DOHH2 (cell line): ENCODE data around the gene MBOAT7.

Source experiments
- H3F3A ChIP-seq: fragments of 200-600 bp; sonication (generic), shearing (Covaris generic); 2 replicates; pipeline ENCODE4 v1.6.0; 2016; ENCODE audit warnings: antibody characterized with exemption, mild to moderate bottlenecking; ENCODE audit not compliant: control insufficient read depth, insufficient read depth
- H3K27ac ChIP-seq: fragments of 200-600 bp; sonication (generic); 2 replicates; pipeline ENCODE4 v1.5.1; 2014; ENCODE audit warnings: low read depth, mild to moderate bottlenecking, low read length, moderate library complexity
- H3K27me3 ChIP-seq: fragments of 200-600 bp; sonication (generic); 2 replicates; pipeline ENCODE4 v1.6.1; 2014; ENCODE audit warnings: mild to moderate bottlenecking, low read length, mixed read lengths; ENCODE audit not compliant: control insufficient read depth
- H3K36me3 ChIP-seq: fragments of 200-600 bp; sonication (generic); 2 replicates; pipeline ENCODE4 v1.6.1; 2014; ENCODE audit warnings: mild to moderate bottlenecking, low read length, moderate library complexity, mixed read lengths; ENCODE audit not compliant: control insufficient read depth
- H3K4me1 ChIP-seq: fragments of 200-600 bp; sonication (generic); 2 replicates; pipeline ENCODE4 v1.6.1; 2014; ENCODE audit warnings: mild to moderate bottlenecking, low read length, mixed read lengths; ENCODE audit not compliant: control insufficient read depth
- H3K4me2 ChIP-seq: fragments of 200-600 bp; sonication (generic); 2 replicates; pipeline ENCODE4 v1.6.0; 2014; ENCODE audit warnings: mild to moderate bottlenecking, low read length, moderate library complexity
- H3K4me3 ChIP-seq: fragments of 200-600 bp; sonication (generic); 2 replicates; pipeline ENCODE4 v1.5.1; 2014; ENCODE audit warnings: mild to moderate bottlenecking, low read length, mixed read lengths
- H3K79me2 ChIP-seq: fragments of 200-600 bp; sonication (generic); 2 replicates; pipeline ENCODE4 v1.6.1; 2014; ENCODE audit warnings: mild to moderate bottlenecking, low read length, mixed read lengths; ENCODE audit not compliant: control insufficient read depth
- H3K9me2 ChIP-seq: fragments of 200-600 bp; sonication (generic); replicated peaks from 2 replicates; pipeline ENCODE4 v1.6.1; 2014; ENCODE audit warnings: mild to moderate bottlenecking, low read length, mixed read lengths; ENCODE audit not compliant: control insufficient read depth
- H3K9me3 ChIP-seq: fragments of 200-600 bp; sonication (generic); 2 replicates; pipeline ENCODE4 v1.6.1; 2014; ENCODE audit warnings: antibody characterized with exemption, low read length, mixed read lengths; ENCODE audit not compliant: control insufficient read depth, insufficient read depth
- H4K20me1 ChIP-seq: fragments of 200-600 bp; sonication (generic); 2 replicates; pipeline ENCODE4 v1.6.0; 2014; ENCODE audit warnings: low read depth, mild to moderate bottlenecking, antibody characterized with exemption, low read length, moderate library complexity; ENCODE audit not compliant: control insufficient read depth, insufficient read depth
- CTCF ChIP-seq: fragments of 200-600 bp; sonication (generic); IDR thresholded peaks from one replicate; pipeline ENCODE4 v1.5.1; 2014; ENCODE audit warnings: antibody characterized with exemption, mild to moderate bottlenecking, low read depth, low read length; ENCODE audit not compliant: poor library complexity, severe bottlenecking
- EZH2phosphoT487 ChIP-seq: fragments of 200-600 bp; sonication (generic); IDR thresholded peaks from 2 replicates; pipeline ENCODE4 v1.6.1; 2017; ENCODE audit warnings: borderline replicate concordance, mild to moderate bottlenecking, antibody characterized with exemption, low read length, moderate library complexity, mixed read lengths

Gene MBOAT7

GRCh38 chr19:54158812-54159351 lies 30.5 kb downstream of the MBOAT7 start:
- Histone ChIP-seq H4K20me1 (peaks cover 5% of the 10 kb centered on the region), H3K9me3 (no peaks in the 10 kb centered on the region), H3K9me2 (no peaks in the 10 kb centered on the region), H3K27ac (peak overlapping the region; percentile 75), H3K36me3 (peaks cover 37% of the 10 kb centered on the region), H3F3A (peaks cover 3% of the 10 kb centered on the region), H3K4me2 (peak overlapping the region; percentile 97), H3K79me2 (peaks cover 28% of the 10 kb centered on the region), H3K27me3 (no peaks in the 10 kb centered on the region), H3K4me3 (peak overlapping the region; percentile 90), H3K4me1 (peaks cover 34% of the 10 kb centered on the region)
- TF ChIP-seq EZH2phosphoT487: no peak
- TF ChIP-seq CTCF: no peak

- H3F3A ChIP-seq: peaks cover 3% of the 10 kb centered on the region
- H3K27ac ChIP-seq: no peak overlapping the region
- no peaks in the 10 kb centered on the region for H3K9me2 ChIP-seq
- H3K4me2 ChIP-seq: no peak overlapping the region
- H3K36me3 ChIP-seq: peaks cover 56% of the 10 kb centered on the region
- H3K9me3 ChIP-seq: no peaks in the 10 kb centered on the region
- peaks cover 27% of the 10 kb centered on the region for H3K79me2 ChIP-seq
- H4K20me1 ChIP-seq: no peaks in the 10 kb centered on the region
- no peaks in the 10 kb centered on the region for H3K27me3 ChIP-seq
- H3K4me1 ChIP-seq: peaks cover 27% of the 10 kb centered on the region
- TF ChIP-seq EZH2phosphoT487 (no peak), CTCF (no peak)
- H3K4me3 ChIP-seq: no peak overlapping the region
Observed at GRCh38 chr19:54156953-54157352, 32.4 kb downstream of the MBOAT7 start.

GRCh38 chr19:54156490-54156889 lies 32.9 kb downstream of the MBOAT7 start:
- TF ChIP-seq EZH2phosphoT487: no peak
- TF ChIP-seq CTCF: no peak
- Histone ChIP-seq H3K9me3 (no peaks in the 10 kb centered on the region), H4K20me1 (no peaks in the 10 kb centered on the region), H3K79me2 (peaks cover 23% of the 10 kb centered on the region), H3K36me3 (peaks cover 61% of the 10 kb centered on the region), H3K27ac (no peak overlapping the region), H3F3A (peaks cover 3% of the 10 kb centered on the region), H3K4me3 (no peak overlapping the region), H3K9me2 (no peaks in the 10 kb centered on the region), H3K4me1 (peaks cover 22% of the 10 kb centered on the region), H3K4me2 (no peak overlapping the region), H3K27me3 (no peaks in the 10 kb centered on the region)

- no peak overlapping the region for H3K4me3 ChIP-seq
- H4K20me1 ChIP-seq: no peaks in the 10 kb centered on the region
- no peak overlapping the region for H3K27ac ChIP-seq
- H3K27me3 ChIP-seq: no peaks in the 10 kb centered on the region
- TF ChIP-seq EZH2phosphoT487: no peak
- TF ChIP-seq CTCF: no peak
- H3K4me1 ChIP-seq: peaks cover 14% of the 10 kb centered on the region
- H3K9me2 ChIP-seq: no peaks in the 10 kb centered on the region
- H3K9me3 ChIP-seq: no peaks in the 10 kb centered on the region
- H3K36me3 ChIP-seq: peaks cover 66% of the 10 kb centered on the region
- H3K4me2 ChIP-seq: no peak overlapping the region
- peaks cover 3% of the 10 kb centered on the region for H3F3A ChIP-seq
- peaks cover 20% of the 10 kb centered on the region for H3K79me2 ChIP-seq
Observed at GRCh38 chr19:54155694-54156093, 33.7 kb downstream of the MBOAT7 start.
